Fibroblast of skin of right quadriceps (primary cell): ENCODE results near the gene ZNF316.

Source experiments
- DNase-seq: peaks from one replicate; pipeline ENCODE4 v3.0.0-alpha.2; 2013

The ZNF316 gene

GRCh38 chr7:6636741-6637543 lies at the start of gene ZNF316:
Gene ZNF316 (plus strand): TSS chr7:6637318. CDS start chr7:6642410, 5,092 bp downstream.
- peak; percentile 31 for DNase-seq

GRCh38 chr7:6588566-6588965 lies 48.6 kb upstream of the ZNF316 start:
- DNase-seq, result no peak

GRCh38 chr7:6589151-6589828 lies 47.8 kb upstream of the ZNF316 start:
- no peak for DNase-seq

GRCh38 chr7:6589829-6590644 lies 47.1 kb upstream of the ZNF316 start, which contains the start of gene INTS15:
Gene INTS15 (plus strand): TSS chr7:6590021. CDS start chr7:6590284, 263 bp downstream.
- peak; percentile 77 for DNase-seq

- DNase-seq, result no peak
These were observed 46.4 kb upstream of the ZNF316 start for GRCh38 chr7:6590645-6591110.

- DNase-seq, result no peak
These were observed 37.0 kb upstream of the ZNF316 start for GRCh38 chr7:6600093-6600492.

GRCh38 chr7:6604458-6604857 lies 32.7 kb upstream of the ZNF316 start:
- DNase-seq, result no peak

- no peak for DNase-seq
These were observed 30.1 kb upstream of the ZNF316 start for GRCh38 chr7:6606866-6607583.

GRCh38 chr7:6607651-6608051 lies 29.5 kb upstream of the ZNF316 start:
- no peak for DNase-seq

- DNase-seq, result no peak
These were observed 29.0 kb upstream of the ZNF316 start for GRCh38 chr7:6608081-6608480.

GRCh38 chr7:6608794-6609193 lies 28.3 kb upstream of the ZNF316 start:
- DNase-seq, result no peak

- no peak for DNase-seq
These were observed 24.3 kb upstream of the ZNF316 start for GRCh38 chr7:6612819-6613218.

- DNase-seq, result no peak
These were observed 23.4 kb upstream of the ZNF316 start for GRCh38 chr7:6613706-6614105.

- DNase-seq, result no peak
These were observed 22.0 kb upstream of the ZNF316 start, which contains the start of gene ZNF853 for GRCh38 chr7:6614953-6615722. Gene ZNF853 (plus strand): TSS chr7:6615610. CDS start chr7:6616175, 565 bp downstream.

- no peak for DNase-seq
These were observed 21.2 kb upstream of the ZNF316 start for GRCh38 chr7:6615723-6616555.

GRCh38 chr7:6616854-6617643 lies 20.1 kb upstream of the ZNF316 start:
- no peak for DNase-seq

GRCh38 chr7:6618621-6619020 lies 18.5 kb upstream of the ZNF316 start:
- no peak for DNase-seq

GRCh38 chr7:6619961-6620360 lies 17.2 kb upstream of the ZNF316 start:
- DNase-seq, result no peak

GRCh38 chr7:6621195-6622133 lies 15.7 kb upstream of the ZNF316 start:
- no peak for DNase-seq
